ENCODE results near the gene ANKFY1.

GRCh38 chr17:4204190-4204589, 59.6 kb downstream of the ANKFY1 start:
- TF ChIP-seq PPARA (CRISPR knock-in tag; IDR thresholded peaks at IDR 0.05; ENCODE audit: borderline replicate concordance) (no peak), CREB5 (CRISPR knock-in tag; IDR thresholded peaks at IDR 0.05; ENCODE audit: low read depth) (no peak), CSRNP3 (CRISPR knock-in tag; IDR thresholded peaks at IDR 0.05) (no peak), ARNTL (CRISPR knock-in tag; IDR thresholded peaks at IDR 0.05; ENCODE audit: borderline replicate concordance, low read depth) (no peak), ZNF8 (CRISPR knock-in tag; IDR thresholded peaks at IDR 0.05) (no peak), CSDC2 (CRISPR knock-in tag; IDR thresholded peaks at IDR 0.05) (no peak), ESRRG (CRISPR knock-in tag; IDR thresholded peaks at IDR 0.05) (no peak), ZFP3 (CRISPR knock-in tag; IDR thresholded peaks at IDR 0.05) (no peak), RARB (CRISPR knock-in tag; IDR thresholded peaks at IDR 0.05) (no peak), PATZ1 (CRISPR knock-in tag; IDR thresholded peaks at IDR 0.05; ENCODE audit: borderline replicate concordance) (no peak)

Data from SK-N-SH treated with all-trans-retinoic acid at 6 μM for 48 hours (cell line).